Bronchial epithelial cell (primary cell): ENCODE data around the gene WBP4. TPM values are rescaled to one million over a fixed set of nuclear protein-coding genes. Genes with fewer than 3 reads are reported as not detected.

Source experiments
- DNase-seq: peaks from one replicate; pipeline ENCODE4 v3.0.0-alpha.2; 2010; ENCODE audit warnings: low read depth
- FAIRE-seq: peaks from 2 replicates; lab custom pipeline; 2011; peaks lifted over from hg19 to GRCh38; lab: Jason Lieb, UNC
- H3K27me3 ChIP-seq: 2 replicates; pipeline ENCODE4 v1.5.1; 2011; ENCODE audit warnings: low read length; ENCODE audit not compliant: control insufficient read depth, insufficient read depth
- H3K36me3 ChIP-seq: 2 replicates; pipeline ENCODE4 v1.5.1; 2011; ENCODE audit warnings: low read length; ENCODE audit not compliant: control insufficient read depth, insufficient read depth
- H3K4me3 ChIP-seq: 2 replicates; pipeline ENCODE4 v1.5.1; 2011; ENCODE audit warnings: mild to moderate bottlenecking, low read depth, low read length, control low read depth
- total RNA-seq: library from RNA; depleted of rRNA; stranded (reverse); fragments of >200 nt; gene quantifications from 2 replicates; pipeline ENCODE4 v1.2.1, GENCODE V29; 2014
- TF ChIP-seq, protein P1 (sequence below): IDR thresholded peaks from 2 replicates; pipeline ENCODE4 v1.5.1; 2011; ENCODE audit warnings: mild to moderate bottlenecking, moderate library complexity, low read length, control low read depth, inconsistent platforms; ENCODE audit not compliant: insufficient read depth, severe bottlenecking

Gene WBP4
- total RNA-seq, 1 donor from 2014 or later, result 6.8 TPM

DNA sequence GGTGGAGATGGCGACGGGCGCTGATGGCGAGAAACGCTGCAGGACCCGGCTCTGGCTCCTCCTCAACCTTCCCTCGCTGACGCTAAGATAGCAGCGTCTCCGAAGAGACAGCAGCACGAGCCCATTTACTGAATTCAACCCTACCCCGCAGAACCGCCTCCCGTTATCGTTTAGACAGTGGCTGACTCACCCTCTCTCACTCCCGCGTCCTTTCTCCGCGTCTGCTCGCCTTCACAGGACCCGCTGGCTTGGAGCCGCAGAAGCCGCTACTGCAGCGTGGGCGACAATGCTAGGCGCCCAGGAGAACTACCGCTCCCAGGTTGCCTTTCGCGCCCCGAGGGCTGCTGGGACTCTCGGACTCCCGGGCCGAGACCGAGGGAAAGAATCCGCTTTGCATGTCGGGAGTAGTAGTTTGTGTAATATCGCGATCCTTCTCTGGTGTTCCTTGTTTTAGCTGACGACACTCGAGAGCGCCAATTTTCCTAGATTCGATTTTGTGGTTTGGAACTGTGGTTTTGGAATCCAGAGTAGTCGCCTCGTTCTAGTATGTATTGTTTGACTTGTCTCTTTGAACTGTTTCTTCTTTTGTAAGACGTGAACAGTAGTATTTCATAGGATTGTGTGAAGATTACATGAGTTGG, 71.3 kb downstream of the WBP4 start, which contains the start of gene KBTBD6:
Gene KBTBD6, minus strand, starts transcription at position 291 of the 641 bp plus-strand sequence. CDS start 291 bp downstream, outside the sequence.
- TF ChIP-seq, protein P1, sequence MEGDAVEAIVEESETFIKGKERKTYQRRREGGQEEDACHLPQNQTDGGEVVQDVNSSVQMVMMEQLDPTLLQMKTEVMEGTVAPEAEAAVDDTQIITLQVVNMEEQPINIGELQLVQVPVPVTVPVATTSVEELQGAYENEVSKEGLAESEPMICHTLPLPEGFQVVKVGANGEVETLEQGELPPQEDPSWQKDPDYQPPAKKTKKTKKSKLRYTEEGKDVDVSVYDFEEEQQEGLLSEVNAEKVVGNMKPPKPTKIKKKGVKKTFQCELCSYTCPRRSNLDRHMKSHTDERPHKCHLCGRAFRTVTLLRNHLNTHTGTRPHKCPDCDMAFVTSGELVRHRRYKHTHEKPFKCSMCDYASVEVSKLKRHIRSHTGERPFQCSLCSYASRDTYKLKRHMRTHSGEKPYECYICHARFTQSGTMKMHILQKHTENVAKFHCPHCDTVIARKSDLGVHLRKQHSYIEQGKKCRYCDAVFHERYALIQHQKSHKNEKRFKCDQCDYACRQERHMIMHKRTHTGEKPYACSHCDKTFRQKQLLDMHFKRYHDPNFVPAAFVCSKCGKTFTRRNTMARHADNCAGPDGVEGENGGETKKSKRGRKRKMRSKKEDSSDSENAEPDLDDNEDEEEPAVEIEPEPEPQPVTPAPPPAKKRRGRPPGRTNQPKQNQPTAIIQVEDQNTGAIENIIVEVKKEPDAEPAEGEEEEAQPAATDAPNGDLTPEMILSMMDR, result no peak
- Histone ChIP-seq H3K36me3 (no peaks in the 10 kb centered on the region), H3K27me3 (no peaks in the 10 kb centered on the region), H3K4me3 (peak within 1 kb of the TSS; percentile 56)
- DNase-seq (peak; percentile 98), FAIRE-seq (peak; percentile 82)

Other genes starting within 250 kb of the WBP4 start
- 57.7 and 71.3 TPM in 2 replicates for gene ELF1, start 42.2 kb upstream of the WBP4 start, total RNA-seq
- 4.6 and 6.3 TPM in 2 replicates for gene KBTBD6, start 71.3 kb downstream of the WBP4 start, total RNA-seq
- gene KBTBD7, start 133.1 kb downstream of the WBP4 start, total RNA-seq, result 7.2 and 9.5 TPM in 2 replicates
- 10.0 and 11.4 TPM in 2 replicates for gene MTRF1, start 202.1 kb downstream of the WBP4 start, total RNA-seq
- 7.3 and 7.6 TPM in 2 replicates for gene NAA16, start 249.8 kb downstream of the WBP4 start, total RNA-seq